Measurements from ENCODE around the gene BMP2K. TPM values are rescaled to one million over a fixed set of nuclear protein-coding genes. Genes with fewer than 3 reads are reported as not detected.

BMP2K gene
- 10.1 to 11.9 TPM (median 11.0 TPM) in 5 replicates for total RNA-seq (2022; extraction: Qiagen RNA extraction)

DNA sequence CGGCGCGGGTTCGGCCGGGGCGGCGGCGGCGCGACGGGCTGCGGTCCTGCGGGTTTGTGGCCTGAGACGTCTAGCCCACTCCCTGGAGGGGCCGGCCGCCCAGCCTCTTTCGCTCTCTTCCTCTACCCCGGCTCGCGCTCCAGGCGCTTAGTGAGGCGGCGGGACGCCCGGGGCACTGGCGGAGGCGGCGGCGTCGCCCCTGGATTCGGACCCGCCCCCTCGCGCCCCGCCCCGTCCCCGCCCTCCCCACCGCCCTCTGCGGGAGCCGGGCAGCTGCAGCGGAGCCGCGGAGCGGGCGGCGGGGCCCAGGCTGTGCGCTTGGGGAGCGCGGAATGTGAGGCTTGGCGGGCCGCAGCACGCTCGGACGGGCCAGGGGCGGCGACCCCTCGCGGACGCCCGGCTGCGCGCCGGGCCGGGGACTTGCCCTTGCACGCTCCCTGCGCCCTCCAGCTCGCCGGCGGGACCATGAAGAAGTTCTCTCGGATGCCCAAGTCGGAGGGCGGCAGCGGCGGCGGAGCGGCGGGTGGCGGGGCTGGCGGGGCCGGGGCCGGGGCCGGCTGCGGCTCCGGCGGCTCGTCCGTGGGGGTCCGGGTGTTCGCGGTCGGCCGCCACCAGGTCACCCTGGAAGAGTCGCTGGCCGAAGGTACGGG is at the start of gene BMP2K:
BMP2K (plus strand) TSS at position 272 of the 650 bp plus-strand sequence; CDS start at position 466, 194 bp downstream.

DNA sequence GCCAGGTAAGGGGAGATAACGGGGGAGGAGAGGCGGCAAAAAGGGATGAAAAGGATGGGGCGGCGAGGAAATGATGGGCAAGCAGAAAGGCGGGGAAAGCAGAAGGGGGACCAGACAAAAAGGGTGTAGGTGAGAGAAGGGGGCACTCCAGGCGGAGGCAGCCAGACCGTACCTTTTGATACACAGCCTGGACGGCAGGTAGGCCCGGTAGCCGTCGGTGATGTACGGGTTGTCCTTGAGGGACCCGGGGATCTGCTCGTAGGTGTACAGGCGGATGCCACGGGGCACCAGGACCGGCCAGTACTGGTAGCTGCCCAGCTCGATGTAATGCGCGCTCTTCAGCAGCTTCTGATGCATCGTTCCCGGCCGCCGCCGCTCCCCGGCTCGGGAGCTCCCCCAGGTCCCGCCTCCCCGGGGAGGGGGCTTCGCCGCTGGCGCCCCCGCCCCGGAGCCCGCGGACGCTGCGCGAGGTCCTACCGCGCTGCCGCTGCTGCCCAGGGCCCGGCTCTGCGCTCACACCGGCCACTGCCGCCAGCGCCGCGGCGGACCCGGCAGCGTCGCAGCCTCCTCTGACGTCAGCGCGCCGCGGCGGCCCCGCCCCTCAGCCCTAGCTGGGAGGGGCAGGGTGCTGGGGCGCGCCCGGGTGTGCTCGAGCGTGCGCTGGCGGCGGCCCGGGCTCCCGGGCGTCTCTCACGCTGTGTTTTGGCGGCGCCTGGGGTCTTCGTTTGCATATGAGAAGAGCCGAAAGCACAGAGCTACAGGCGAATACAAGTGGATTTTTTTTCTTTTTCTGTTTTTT is 162.9 kb downstream of the BMP2K start, which contains the start of gene PAQR3:
PAQR3 (minus strand) TSS at position 571 of the 799 bp plus-strand sequence; CDS start at position 357, 214 bp downstream.

Other genes starting within 250 kb of the BMP2K start
- 60.1 to 79.2 TPM (median 63.1 TPM) in 5 replicates for gene ANXA3, start 224.6 kb upstream of the BMP2K start, total RNA-seq (2022; extraction: Qiagen RNA extraction)
- 6.4 to 10.3 TPM (median 9.1 TPM) in 5 replicates for gene PAQR3, start 163.1 kb downstream of the BMP2K start, total RNA-seq (2022; extraction: Qiagen RNA extraction)

Measured in A549 treated with Mapracorat at 1 μM for 4 hours (cell line).